HFF-Myc (cell line): ENCODE results near the gene TBCD.

Experiments used
- DNase-seq: peaks from one replicate; pipeline ENCODE4 v3.0.0-alpha.2; 2011; ENCODE audit warnings: low read depth; ENCODE audit errors: extremely low read depth
- H3K4me3 ChIP-seq: replicated peaks from 2 replicates; pipeline ENCODE4 v1.5.1; 2011; ENCODE audit warnings: low read depth, mild to moderate bottlenecking, control low read depth, low read length
- TF ChIP-seq, protein P1 (sequence below): IDR thresholded peaks from 2 replicates; pipeline ENCODE4 v1.5.1; 2012; ENCODE audit warnings: mild to moderate bottlenecking, low read depth, low read length, control low read depth; ENCODE audit errors: missing control alignments

TBCD gene

GRCh38 chr17:82851381-82851780 is 99.5 kb downstream of the TBCD start:
- DNase-seq = no peak
- TF ChIP-seq, protein P1, sequence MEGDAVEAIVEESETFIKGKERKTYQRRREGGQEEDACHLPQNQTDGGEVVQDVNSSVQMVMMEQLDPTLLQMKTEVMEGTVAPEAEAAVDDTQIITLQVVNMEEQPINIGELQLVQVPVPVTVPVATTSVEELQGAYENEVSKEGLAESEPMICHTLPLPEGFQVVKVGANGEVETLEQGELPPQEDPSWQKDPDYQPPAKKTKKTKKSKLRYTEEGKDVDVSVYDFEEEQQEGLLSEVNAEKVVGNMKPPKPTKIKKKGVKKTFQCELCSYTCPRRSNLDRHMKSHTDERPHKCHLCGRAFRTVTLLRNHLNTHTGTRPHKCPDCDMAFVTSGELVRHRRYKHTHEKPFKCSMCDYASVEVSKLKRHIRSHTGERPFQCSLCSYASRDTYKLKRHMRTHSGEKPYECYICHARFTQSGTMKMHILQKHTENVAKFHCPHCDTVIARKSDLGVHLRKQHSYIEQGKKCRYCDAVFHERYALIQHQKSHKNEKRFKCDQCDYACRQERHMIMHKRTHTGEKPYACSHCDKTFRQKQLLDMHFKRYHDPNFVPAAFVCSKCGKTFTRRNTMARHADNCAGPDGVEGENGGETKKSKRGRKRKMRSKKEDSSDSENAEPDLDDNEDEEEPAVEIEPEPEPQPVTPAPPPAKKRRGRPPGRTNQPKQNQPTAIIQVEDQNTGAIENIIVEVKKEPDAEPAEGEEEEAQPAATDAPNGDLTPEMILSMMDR = no peak

GRCh38 chr17:82854226-82854625 is 102.4 kb downstream of the TBCD start:
- DNase-seq = no peak
- no peak overlapping the region for H3K4me3 ChIP-seq

More at GRCh38 chr17:82851381-82851780, 99.5 kb downstream of the TBCD start:
- no peak overlapping the region for H3K4me3 ChIP-seq

DNA sequence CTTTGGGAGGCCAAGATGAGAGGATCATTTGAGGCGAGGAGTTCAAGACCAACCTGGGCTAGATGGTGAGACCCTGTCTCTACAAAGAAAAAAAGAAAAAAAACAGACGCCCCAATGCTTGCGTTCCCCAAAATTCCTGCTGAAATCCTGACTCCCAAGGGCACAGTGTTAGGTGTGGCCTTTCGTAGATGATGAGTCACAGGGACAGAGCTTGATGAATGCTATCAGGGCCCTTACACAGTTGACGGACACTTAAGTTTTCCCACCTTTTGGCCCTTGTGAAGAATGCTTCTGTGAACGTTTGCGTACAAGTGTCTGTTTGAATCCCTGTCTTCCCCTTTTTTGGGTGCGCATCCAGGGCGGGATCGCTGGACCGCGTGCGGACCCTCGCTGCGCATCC is 104.5 kb downstream of the TBCD start:
- TF ChIP-seq, protein P1 = no peak
- no peak overlapping the region for H3K4me3 ChIP-seq
- no peak for DNase-seq

More at GRCh38 chr17:82854226-82854625, 102.4 kb downstream of the TBCD start:
- TF ChIP-seq, protein P1 = no peak

DNA sequence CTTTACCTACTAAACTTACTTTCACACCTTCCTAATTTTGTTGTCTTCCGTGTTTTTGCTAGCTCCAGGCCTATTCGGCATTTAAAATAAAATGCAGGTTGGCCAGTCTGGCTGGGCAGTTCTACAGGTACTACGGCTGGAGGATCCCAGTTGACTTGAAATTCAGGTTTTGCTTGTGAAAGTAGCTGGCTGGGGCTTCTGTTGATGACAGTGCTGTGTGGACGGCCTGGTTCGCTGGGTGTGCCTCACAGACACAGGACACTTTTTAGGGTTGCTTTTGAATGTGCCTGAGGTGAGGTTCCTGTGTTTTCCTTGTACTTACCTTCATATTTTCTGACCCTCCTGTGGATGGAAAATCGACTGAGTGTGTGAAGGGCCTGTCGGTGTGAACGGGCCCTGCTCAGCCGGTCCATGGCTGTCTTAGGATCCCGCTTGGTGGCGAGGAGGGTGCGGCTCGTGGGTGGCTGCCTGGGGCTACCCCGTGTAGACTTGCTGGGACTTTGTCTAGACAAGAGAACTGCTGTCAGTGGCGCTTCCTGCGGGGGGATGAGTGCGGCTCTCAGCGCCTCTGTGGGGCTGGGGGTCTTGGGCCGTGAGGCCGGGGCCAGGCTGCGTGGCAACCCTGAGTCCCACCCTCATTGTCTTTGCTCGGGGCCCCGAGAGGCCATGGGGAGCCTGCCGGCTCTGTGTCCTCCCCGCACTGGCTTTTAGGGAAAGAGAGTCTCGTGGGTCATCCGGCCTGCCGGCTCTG is 106.7 kb downstream of the TBCD start:
- TF ChIP-seq, protein P1 = no peak
- H3K4me3 ChIP-seq = no peak overlapping the region
- DNase-seq = no peak

DNA sequence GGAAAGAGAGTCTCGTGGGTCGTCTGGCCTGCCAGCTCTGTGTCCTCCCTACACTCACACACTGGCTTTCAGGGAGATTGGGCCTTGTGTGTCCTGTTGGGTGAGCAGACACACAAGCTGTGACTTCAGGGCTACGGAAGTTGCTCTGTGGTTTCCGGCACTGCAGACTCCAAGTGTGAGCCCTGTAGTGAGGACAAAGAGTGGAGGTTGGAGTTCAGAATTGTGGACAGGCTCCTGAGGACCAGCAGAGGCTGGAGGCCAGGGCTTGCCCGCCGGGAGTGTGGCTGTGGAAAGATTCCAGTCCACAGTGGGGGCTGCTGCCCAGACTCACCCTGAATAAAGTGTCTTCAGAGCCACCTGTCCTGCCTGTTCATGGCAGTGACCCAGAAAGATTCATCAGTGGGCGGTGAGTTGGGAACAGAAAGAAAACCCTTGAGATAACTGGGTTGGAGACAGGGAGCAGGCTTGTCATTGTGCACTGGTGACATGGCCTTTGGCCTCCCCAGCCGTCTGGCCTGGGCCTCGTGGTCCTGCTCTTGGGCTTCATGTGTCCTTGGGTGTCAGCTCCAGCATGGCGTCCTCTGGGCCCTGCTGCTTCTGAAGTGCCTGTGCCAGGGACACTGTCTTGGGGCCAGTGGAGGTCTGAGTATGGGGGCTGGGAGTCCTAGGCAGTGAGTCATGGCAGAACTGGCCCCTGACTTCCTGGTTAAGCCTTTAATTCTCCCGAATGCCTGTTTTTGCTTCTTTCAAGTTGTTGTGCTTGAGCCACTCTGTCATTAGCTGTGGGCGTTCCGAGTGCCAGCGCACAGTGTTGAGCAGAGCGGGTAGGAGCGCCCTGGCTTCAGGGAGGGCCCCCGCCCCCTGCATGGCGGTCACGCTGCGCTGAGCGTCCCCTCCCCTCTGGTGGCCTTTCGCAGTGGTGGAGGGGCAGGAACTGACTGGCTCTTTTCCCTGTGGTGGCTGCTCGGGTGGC is 107.9 kb downstream of the TBCD start:
- H3K4me3 ChIP-seq = no peak overlapping the region
- DNase-seq = peak; percentile 32
- TF ChIP-seq, protein P1 = no peak

DNA sequence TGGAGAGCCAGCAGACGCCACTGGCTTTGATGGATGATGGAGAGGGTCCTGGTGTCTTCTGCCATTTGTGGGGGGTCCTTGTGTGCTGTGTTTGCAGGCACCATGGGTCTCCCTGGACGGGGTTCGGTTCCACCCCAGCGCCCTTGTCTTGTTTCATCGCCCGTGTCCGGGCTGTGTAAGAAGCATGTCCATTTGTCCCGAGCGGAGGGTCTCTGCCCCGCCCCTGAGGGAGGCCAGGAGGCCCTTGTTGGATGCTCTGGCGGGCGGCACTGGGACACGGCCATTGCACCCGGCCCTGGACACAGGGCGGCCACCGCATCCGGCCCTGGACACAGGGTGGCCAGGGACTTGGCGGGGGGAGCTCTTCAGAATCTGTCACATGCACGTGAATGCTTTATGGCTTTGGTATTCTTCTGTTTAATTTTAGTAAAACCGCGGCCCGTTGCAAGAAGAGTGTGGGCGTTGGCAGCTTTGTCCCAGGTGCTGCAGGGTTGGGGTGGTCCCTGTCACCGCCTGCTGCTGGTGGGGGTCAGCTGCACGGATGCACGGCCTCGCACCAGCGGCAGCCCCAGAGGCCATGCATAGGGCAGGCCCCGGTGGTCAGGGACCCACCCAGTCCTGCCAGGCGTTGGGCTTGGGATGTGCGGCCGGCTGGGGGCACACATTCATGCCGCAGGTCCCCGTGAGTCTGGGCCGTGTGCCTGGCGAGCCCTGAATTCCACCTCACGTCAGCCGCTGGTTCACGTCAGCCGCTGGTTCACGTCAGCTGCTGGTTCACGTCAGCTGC is 108.9 kb downstream of the TBCD start:
- no peak overlapping the region for H3K4me3 ChIP-seq
- TF ChIP-seq, protein P1 = no peak
- no peak for DNase-seq
